KBM-7 (cell line): Measurements from ENCODE around the gene LCN2.

Experiments used
- DNase-seq: peaks from one replicate; pipeline ENCODE4 v3.0.0-alpha.2; 2015
- in situ Hi-C: fragments of 300-500 bp; cut with MboI; formaldehyde crosslinking; loops from 2 replicates; pipeline ENCODE4 v1.14.3; 2020; ENCODE audit warnings: low sequenced_read_pairs, low pct_unique_long_range_greater_than_20kb, mixed read lengths

Gene LCN2

DNA sequence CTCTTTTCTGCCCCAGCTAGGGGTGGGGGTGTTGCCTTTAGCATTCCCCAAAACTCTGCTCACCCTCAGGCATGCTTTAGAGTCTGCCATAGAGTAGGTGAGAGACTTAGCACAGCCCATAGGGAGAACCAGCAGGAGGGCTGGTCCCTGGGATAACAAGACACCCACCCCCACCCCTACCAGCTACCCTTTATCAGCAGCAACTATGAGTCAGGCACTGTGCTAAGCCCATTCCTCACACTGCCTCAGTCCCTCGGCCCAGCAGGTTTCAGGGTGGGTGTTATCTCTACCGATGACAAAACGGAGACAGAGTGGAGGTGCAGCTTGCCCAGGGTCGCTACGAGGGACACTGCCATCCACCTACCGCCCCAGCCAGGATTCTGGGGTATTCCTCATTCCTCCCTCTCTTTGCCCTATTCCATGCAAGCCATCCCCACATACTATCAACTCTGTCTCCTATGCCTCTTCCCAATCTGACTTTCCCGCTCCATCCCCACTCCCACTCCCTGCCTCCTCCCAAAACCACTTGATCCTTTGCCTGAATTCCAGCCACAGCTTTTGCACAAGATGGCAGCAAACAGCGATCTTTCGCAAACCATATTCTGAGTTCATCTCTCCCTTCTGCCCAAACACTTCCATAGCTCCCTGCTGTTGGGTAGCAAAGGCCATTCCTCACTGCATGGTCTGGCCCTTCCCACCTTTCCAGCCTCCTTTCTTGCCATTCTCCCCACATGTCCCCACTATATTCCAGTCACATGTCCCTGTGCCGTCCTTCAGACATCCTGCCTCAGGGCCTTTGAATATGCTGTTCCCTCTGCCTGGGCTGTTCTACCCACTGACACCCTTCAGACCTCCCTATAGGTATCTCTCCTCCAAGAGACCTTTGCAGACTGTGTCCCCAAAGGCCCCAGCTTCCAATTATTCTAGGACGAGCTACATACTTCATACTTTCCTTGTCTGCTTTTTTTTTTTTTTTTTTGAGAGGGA lies 37.0 kb downstream of the LCN2 start:
- in situ Hi-C loops, result no loop called here
- DNase-seq, result no peak

DNA sequence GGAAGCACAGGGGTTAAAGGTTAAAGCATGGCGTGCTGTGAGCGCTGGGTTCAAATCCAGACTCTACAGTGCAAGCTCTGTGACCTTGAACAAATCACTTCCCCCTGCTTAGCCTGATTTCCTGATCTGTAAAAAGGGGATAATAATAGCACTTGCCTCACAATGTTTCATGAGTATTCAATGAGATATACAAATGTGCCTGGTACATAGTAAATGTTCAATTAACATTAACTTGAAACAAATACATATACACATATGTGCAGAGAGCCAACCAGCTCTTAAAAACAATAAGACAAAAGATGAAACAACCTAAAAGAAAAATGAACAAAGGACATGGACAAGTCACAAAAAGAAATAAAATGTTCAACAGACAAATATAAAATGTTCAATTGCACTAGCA lies 38.1 kb downstream of the LCN2 start:
- in situ Hi-C loops, result no loop called here
- no peak for DNase-seq

DNA sequence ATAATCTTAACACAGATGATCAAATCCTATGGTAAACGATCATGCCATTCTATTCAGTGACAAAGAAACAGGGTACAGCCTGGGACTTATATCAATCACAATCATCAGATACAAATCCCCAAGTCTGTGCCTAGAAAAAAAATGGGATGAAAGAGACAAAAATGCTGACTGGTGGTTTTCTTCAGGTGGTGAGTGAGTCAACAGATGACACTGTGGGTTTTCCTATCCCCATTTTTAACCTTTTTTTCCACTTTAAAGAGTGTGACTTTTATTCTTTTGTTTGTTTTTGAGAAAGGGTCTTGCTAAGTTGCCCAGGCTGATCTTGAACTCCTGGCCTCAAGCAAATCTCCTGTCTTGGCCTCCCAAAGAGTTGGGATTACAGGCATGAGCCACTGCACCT lies 39.0 kb downstream of the LCN2 start:
- no peak for DNase-seq
- in situ Hi-C loops, result no loop called here

DNA sequence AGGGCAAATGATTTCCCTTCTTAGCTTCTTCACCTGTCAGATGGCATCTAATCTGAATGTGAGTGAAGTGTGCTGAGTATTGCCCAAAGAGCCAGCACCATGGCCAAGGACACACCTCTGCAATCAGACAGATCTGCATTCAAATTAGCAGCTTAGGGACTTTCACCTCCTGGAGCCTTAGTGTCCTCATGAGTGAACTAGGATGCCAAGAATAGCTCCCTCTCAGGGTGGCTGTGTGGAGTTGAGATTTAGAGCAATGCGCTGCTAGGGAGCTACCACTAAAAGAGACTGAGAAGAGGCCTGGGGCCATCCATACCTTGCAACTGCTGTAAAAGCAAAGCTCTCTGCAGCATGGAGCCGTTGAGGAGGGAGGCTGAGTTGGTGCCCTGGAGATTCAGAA lies 40.8 kb downstream of the LCN2 start:
- in situ Hi-C loops, result no loop called here
- no peak for DNase-seq

DNA sequence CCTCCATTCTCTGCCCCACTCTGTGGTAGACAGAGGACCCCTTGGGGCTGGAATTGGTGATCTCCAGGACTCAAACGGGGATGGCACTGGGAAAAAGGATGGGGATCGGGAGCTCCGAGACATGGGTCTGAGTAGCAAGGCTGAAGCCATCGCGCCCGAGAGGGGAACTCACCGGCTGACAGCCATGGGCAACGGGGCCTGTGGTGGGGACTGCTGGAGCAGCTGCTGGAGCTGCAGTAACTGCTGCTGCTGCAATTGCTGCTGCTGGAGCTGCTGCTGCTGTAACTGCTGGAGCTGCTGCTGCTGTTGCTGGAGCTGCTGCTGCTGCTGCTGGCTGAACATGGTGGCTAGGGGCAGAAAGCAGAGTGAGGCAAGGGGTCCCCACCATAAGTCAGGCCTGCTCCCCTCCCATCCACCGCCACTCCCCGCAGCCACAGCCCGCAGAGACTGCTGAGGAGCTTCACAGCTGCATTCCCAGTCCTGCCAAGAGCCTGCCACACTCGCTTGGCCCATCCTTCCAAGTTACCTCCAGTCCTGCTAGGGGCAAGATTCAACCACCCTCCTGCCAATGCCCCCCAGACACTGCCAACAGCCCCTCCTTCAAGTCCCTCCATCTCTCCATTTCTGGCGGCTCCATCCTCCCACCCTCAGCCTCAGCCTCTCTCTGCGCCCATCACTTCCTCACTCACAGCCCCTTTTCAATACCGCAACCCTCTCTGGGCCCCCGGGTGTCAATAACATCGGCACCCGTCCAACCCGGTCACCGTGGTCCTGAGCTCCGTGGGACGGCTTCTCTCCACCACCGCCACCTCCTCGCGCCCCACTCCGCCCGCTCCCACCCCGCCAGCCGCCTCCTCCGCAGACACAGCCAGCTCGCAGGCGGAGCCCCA lies 41.5 kb downstream of the LCN2 start:
- in situ Hi-C loops, result no loop called here
- peak; percentile 20 for DNase-seq

DNA sequence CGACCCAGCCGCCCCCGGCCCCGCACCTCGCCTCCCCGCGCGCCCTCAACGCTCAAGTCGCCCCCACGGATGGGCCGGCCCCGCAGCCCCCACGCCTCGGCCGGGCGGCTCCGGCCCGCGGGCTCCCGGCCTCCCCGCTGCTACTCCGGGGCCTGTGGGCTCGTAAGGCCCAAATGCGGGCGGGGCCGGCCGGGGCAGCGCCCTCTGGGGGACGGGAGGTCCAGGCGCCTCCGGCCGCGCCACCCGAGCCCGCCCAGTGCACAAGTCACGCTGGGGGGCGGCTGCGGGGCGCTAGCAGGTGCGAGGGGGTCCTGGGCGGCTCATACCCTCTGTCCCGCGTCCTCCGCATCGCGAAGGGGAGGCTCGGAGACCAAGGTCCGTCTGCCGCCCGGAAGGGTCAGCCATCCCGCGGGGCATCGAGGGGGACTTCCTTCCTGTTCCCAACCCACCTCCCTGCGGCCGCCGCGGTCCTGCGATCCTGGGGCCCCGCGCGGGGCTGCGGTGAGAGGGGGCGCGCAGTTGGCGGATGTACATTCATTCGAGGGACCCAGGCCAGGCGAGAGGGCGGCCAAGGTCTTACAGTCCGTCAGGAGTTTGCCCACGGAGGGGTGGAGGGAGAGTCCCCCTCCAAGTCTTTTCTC lies 42.3 kb downstream of the LCN2 start, which contains the start of gene CIZ1:
TSS of gene CIZ1 (minus strand) at position 167 of the 641 bp plus-strand sequence. CDS start 715 bp downstream, outside the sequence.
- in situ Hi-C loops, result no loop called here
- DNase-seq, result peak; percentile 79

DNA sequence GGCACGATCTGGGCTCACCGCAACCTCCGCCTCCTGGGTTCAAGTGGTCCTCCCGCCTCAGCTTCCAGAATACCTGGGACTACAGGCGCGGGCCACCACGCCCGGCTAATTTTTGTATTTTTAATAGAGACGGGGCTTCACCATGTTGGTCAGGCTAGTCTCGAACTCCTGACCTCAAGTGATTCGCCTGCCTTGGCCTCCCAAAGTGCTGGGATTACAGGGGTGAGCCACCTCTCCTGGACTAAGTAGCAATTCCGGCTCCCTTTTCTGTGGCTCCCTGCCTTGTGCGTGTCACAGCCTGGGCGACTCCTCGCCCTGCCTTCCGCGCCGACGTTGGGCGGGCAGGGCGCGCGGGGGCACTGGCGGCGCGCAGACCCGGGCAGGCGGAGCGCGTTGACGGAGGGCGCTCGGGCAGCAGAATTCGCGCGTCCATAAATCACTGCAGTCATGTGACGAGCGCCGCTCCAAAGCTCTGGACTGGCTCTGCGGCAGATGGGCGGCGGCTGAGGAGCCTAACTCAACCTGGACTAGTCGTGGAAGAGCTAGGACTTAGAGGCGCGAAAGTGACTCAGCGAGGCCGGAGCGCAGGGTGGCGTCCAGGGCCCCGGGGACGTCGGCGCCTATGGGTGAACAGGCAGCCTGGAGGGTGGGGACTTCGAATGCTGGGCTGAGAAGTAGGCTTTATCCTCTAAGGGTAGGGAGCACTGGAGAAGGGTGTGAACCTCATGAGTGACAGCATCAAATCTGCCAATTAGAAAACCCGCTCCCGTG lies 43.5 kb downstream of the LCN2 start:
- in situ Hi-C loops, result no loop called here
- no peak for DNase-seq

DNA sequence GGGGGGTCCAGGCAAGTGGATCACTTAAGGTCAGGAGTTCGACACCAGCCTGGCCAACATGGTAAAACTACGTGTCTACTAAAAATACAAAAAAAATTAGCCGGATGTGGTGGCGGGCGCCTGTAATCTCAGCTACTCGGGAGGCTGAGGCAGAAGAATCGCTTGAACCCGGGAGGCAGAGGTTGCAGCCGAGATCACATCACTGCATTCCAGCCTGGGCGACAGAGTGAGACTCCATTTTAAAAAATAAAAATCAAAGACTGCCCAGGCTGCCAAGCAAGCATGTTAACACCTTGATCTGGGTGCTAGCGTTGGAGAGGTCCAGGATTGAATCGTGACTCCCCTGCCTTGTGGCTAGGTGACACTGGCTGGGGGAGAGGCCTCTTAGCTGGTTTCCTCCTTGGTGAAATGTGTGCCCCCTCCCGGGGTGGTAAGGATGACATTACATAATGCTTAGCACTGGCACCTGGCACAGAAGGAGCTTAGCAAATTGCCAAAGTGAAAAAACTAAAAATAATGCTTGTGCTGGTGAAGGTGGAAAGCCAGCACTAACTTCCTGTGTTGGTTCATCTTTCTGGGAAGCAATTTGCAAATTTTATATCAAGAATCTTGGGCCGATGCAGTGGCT lies 44.3 kb downstream of the LCN2 start:
- in situ Hi-C loops, result no loop called here

DNA sequence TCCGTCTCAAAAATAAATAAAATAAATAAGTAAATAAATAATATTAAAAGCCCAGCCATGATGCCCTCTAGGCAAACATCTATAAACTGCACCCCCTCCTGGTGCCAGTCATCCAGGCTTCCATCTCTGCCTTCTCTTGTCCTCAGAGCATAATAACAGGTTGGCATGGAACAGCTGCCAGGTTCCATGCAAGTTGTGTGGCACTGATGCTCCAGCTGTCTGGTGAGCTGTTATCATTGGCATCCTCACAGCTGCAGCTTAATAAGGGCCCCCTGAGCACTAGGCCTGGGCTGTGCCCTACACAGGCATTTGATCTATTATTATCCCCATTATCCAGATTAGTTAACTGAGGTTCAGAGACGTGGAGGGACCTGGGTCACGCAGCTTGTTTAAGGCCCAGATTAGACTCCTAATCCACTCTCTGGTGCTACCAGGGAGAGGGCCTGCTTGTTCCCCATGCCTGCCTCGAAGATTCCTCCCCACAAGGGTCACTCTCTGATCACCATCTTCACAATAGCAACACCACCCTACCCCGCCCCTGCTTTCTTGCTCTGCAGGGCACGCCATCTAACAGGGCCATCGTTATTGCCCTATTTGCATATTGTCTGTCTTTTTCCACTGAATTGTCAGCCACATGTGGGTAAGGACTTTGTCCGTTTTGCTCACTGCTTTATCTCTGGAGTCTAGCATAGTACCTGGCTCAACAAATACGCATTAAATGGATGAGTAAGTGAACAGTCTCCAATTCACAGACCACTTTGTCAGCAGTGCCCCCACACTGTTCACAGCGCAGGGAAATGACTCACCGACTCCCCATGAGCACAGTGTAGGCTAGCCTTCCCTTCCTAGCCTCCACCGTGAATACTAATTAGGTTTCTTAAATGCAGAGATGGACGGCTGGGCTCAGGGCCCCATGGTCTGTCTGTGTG lies 52.5 kb downstream of the LCN2 start:
- in situ Hi-C loops, result no loop called here

More for the DNA sequence above, 44.3 kb downstream of the LCN2 start:
- no peak for DNase-seq

DNA sequence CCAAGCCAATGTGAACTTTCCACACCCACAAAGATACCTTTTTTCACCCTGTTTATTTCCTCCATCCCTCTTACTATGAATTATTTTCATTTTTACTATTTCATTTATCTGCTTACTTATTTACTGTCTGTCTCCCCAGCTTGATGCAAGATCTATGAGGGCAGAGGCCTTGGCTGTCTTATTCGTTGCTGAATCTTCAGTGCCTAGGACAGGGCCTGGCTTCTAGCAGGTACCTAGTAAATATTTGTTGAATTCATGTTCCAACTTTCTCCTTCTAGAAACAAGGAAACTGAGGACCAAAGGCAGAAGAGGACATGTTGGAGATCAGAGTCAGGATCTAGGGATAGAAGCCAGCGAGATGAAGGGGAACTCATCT lies 53.4 kb downstream of the LCN2 start:
- in situ Hi-C loops, result no loop called here
- no peak for DNase-seq

More for the DNA sequence above, 52.5 kb downstream of the LCN2 start:
- DNase-seq, result no peak
